Body of pancreas (tissue), 4 donors: ENCODE data around the gene WDR45. TPM values are rescaled to one million over a fixed set of nuclear protein-coding genes. Genes with fewer than 3 reads are reported as not detected.

Experiments
- ATAC-seq: fragments of 150-250 bp; one replicate; pipeline ENCODE4 v1.9.1; 2016
- DNase-seq, 4 donors: peaks; one replicate each; pipeline ENCODE4 v3.0.0-alpha.2; 2019
- H3K27ac ChIP-seq, 4 donors: fragments of 200-600 bp; sonication (generic); 1 replicate in 3 of 4; 2 replicates in 1 of 4; pipeline versions ENCODE4 v1.5.1 to v1.6.1; 2016 to 2019; ENCODE audit warnings: mild to moderate bottlenecking in 1 of 4, mixed read lengths in 1 of 4, moderate library complexity in 1 of 4
- H3K27me3 ChIP-seq, 2 donors: fragments of 200-600 bp; sonication (generic); one replicate each; pipeline ENCODE4 v1.6.0; 2016; ENCODE audit warnings: mild to moderate bottlenecking in 1 of 2
- H3K36me3 ChIP-seq, 2 donors: fragments of 200-600 bp; sonication (generic); replicated peaks in 1 of 2; 2 replicates each; pipeline ENCODE4 v1.5.1; 2016; ENCODE audit warnings: low read depth in 2 of 2; ENCODE audit not compliant: insufficient read depth in 1 of 2
- H3K4me1 ChIP-seq: fragments of 200-600 bp; sonication (generic); one replicate; pipeline ENCODE4 v1.6.0; 2016
- H3K4me3 ChIP-seq, 2 donors: fragments of 200-600 bp; sonication (generic); 1 replicate in 1 of 2; 2 replicates in 1 of 2; pipeline ENCODE4 v1.5.1; 2016 to 2019
- H3K9me3 ChIP-seq, 3 donors: fragments of 200-600 bp; sonication (generic); 1 replicate in 2 of 3; 2 replicates in 1 of 3; pipeline ENCODE4 v1.5.1; 2016
- POLR2A ChIP-seq, 3 donors: fragments of 450-650 bp; IDR thresholded peaks; one replicate each; pipeline ENCODE4 v1.6.1; 2016; ENCODE audit warnings: antibody characterized with exemption in 3 of 3, mild to moderate bottlenecking in 2 of 3
- WGBS, 2 donors: methylation state at CpG; one replicate each; pipeline ENCODE4 v1.1.5; 2017; 5-methylcytosine and 5-hydroxymethylcytosine counted together
- intact Hi-C: fragments of 100-400 bp; cut with DNase I; formaldehyde crosslinking; loops from one replicate; pipeline ENCODE4 v1.15.1; 2023
- total RNA-seq, 2 donors: library from RNA; depleted of rRNA; stranded (reverse); fragments of >200 nt; gene quantifications; one replicate each; pipeline ENCODE4 v1.1.0, GENCODE V29; 2016
- TF ChIP-seq, protein P1 (sequence below), 7 experiments: fragments of 450-650 bp in 4 of 7; fragments of 200-600 bp in 3 of 7; sonication (generic) in 3 of 7; IDR thresholded peaks; one replicate each; pipeline ENCODE4 v1.5.1; 2016 to 2019; ENCODE audit warnings: antibody characterized with exemption in 7 of 7

WDR45 gene
- total RNA-seq, 2 donors from 2014 or later, result 59.4 to 77.1 TPM

DNA sequence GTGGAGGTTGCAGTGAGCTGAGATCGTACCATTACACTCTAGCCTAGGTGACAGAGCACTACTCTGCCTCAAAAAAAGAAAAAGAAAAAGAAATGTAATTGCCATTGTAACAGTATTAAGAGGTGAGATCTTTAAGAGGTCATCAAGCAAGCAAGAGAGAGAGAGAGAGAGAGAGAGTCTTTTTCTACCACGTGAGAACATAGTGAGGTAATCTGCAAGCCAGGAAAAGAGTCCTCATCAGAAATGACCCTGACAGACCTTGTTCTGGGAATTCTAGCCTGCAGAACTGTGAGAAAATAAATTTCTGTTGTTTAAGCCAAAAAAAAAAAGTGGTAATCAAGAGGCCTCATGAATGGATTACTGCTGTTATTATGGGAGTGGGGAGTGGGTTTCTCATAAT, 29.0 kb upstream of the WDR45 start:
- H3K27ac ChIP-seq, result no peak overlapping the region
- intact Hi-C loops, result no loop called here
- no peak for DNase-seq
- no peaks in the 10 kb centered on the region for H3K4me1 ChIP-seq
- no peak overlapping the region for H3K4me3 ChIP-seq
- H3K9me3 ChIP-seq, result no peaks in the 10 kb centered on the region
- H3K36me3 ChIP-seq, result peaks cover 0 to 2% of the 10 kb centered on the region in 2 donors
- TF ChIP-seq, protein P1, sequence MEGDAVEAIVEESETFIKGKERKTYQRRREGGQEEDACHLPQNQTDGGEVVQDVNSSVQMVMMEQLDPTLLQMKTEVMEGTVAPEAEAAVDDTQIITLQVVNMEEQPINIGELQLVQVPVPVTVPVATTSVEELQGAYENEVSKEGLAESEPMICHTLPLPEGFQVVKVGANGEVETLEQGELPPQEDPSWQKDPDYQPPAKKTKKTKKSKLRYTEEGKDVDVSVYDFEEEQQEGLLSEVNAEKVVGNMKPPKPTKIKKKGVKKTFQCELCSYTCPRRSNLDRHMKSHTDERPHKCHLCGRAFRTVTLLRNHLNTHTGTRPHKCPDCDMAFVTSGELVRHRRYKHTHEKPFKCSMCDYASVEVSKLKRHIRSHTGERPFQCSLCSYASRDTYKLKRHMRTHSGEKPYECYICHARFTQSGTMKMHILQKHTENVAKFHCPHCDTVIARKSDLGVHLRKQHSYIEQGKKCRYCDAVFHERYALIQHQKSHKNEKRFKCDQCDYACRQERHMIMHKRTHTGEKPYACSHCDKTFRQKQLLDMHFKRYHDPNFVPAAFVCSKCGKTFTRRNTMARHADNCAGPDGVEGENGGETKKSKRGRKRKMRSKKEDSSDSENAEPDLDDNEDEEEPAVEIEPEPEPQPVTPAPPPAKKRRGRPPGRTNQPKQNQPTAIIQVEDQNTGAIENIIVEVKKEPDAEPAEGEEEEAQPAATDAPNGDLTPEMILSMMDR (IDR thresholded peaks at IDR 0.05), result no peak
- no peak for TF ChIP-seq POLR2A (IDR thresholded peaks at IDR 0.05)
- H3K27me3 ChIP-seq, result no peaks in the 10 kb centered on the region
- no peak for ATAC-seq
- WGBS, 2 donors, result 63 to 70% methylated on average over 2 of the region's 2 CpGs

DNA sequence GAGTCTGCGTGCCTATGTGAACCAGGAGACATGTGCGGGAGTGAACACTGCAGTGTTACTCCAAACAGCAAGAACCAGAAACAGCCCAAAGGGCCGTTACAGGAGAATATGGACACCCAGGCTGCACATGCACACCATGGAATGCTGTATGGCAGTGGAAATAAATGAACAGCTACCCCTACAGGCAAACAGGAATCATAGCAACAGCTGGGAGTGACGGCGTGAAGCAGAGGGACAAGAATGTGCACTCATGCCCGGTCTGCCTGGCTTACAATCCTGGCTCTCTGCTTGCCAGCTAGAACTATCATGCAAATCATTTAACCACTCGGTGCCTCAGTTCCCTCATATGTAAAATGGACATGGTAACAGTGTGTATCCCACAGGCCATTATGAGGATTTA, 27.2 kb upstream of the WDR45 start:
- ATAC-seq (peak; percentile 77), DNase-seq (peak; percentile 30 to 43 (median 32))
- no peak overlapping the region for H3K4me3 ChIP-seq
- 40 to 60% methylated on average over 1 to 3 of the region's 7 CpGs for WGBS, 2 donors
- TF ChIP-seq POLR2A (IDR thresholded peaks at IDR 0.05), result no peak
- TF ChIP-seq, protein P1 (IDR thresholded peaks at IDR 0.05), result peak in 5 of 7 experiments; percentile 17 to 47 (median 39)
- no peaks in the 10 kb centered on the region for H3K27me3 ChIP-seq
- no peaks in the 10 kb centered on the region for H3K9me3 ChIP-seq
- intact Hi-C loops, result no loop called here
- H3K36me3 ChIP-seq, result no peaks in the 10 kb centered on the region
- H3K4me1 ChIP-seq, result no peaks in the 10 kb centered on the region
- H3K27ac ChIP-seq, result no peak overlapping the region

DNA sequence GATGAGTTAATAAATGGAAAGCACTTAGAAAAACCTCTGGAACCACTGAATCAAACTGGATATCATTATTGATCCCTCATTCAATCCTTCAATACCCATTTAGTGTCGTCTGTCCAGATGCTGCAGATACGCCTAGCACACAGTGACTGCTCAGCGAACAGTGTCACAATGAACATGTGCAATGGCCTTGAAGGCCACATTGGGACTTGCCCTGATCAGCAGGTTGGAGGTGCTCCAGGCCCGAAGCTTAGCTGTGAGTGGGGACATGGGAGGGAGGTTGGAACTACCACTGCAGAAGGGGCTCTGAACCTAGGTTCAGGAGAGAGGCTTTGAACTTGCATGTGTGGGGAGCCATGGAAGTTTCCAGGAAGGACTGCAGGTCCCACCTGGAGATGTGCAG, 26.6 kb upstream of the WDR45 start:
- H3K9me3 ChIP-seq, result no peaks in the 10 kb centered on the region
- 81% methylated on average over 4 of the region's 4 CpGs; no CpG with 5 or more reads in 1 of the 2 donors for WGBS, 2 donors
- intact Hi-C loops, result no loop called here
- DNase-seq (no peak), ATAC-seq (no peak)
- H3K4me1 ChIP-seq, result no peaks in the 10 kb centered on the region
- H3K36me3 ChIP-seq, result no peaks in the 10 kb centered on the region
- H3K27me3 ChIP-seq, result no peaks in the 10 kb centered on the region
- no peak overlapping the region for H3K27ac ChIP-seq
- TF ChIP-seq, protein P1 (IDR thresholded peaks at IDR 0.05), result no peak
- no peak for TF ChIP-seq POLR2A (IDR thresholded peaks at IDR 0.05)
- no peak overlapping the region for H3K4me3 ChIP-seq

DNA sequence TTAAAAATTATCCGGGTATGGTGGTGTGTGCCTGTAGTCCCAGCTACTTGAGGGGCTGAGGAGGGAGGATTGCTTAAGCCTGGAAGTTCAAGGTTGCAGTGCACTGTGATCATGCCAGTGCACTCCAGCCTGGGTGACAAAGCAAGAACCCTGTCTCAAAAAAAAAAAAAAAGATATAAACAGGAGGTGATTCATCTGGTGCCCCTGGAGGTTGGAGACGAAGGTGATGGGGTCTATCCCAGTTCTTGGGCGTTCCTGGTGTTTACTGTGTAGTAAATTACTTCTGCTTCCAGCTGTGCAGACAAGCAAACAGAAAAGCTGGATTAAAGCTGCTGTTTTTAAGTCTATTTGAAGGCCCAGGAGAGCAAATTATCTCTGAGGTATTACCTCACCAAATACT, 23.9 kb upstream of the WDR45 start:
- Histone ChIP-seq H3K4me1 (no peaks in the 10 kb centered on the region), H3K27ac (no peak overlapping the region), H3K27me3 (no peaks in the 10 kb centered on the region), H3K36me3 (no peaks in the 10 kb centered on the region), H3K9me3 (no peaks in the 10 kb centered on the region), H3K4me3 (no peak overlapping the region)
- intact Hi-C loops, result no loop called here
- ATAC-seq (no peak), DNase-seq (no peak)
- 70 to 76% methylated on average over 2 to 3 of the region's 3 CpGs for WGBS, 2 donors
- TF ChIP-seq, protein P1 (IDR thresholded peaks at IDR 0.05), result no peak
- TF ChIP-seq POLR2A (IDR thresholded peaks at IDR 0.05), result no peak

DNA sequence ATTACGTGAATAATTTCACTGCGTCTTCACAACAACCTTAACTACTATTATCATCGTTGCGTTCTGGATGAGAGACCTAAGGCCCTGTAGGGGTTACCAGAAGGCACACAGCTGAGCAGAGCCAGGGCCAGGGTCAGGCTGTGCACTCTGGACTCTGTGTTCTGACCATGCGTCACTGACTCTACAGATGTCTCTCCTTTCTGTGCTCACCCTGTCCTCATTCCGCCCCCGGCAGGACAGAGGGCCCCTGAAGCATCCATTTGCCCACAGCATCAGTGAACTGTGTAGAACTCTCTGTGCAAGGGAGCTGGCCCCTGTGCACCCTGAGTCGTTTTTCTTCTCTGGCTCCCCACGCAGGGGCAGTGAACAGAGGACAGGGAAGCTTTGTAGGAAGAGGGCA, 22.5 kb upstream of the WDR45 start:
- no peaks in the 10 kb centered on the region for H3K4me1 ChIP-seq
- intact Hi-C loops, result no loop called here
- H3K27ac ChIP-seq, result no peak overlapping the region
- H3K27me3 ChIP-seq, result no peaks in the 10 kb centered on the region
- no peaks in the 10 kb centered on the region for H3K36me3 ChIP-seq
- no peaks in the 10 kb centered on the region for H3K9me3 ChIP-seq
- WGBS, 2 donors, result 70 to 79% methylated on average over 7 to 8 of the region's 9 CpGs
- H3K4me3 ChIP-seq, result no peak overlapping the region
- ATAC-seq (no peak), DNase-seq (no peak)
- TF ChIP-seq, protein P1 (IDR thresholded peaks at IDR 0.05), result no peak
- no peak for TF ChIP-seq POLR2A (IDR thresholded peaks at IDR 0.05)
